ENCODE results near the gene FRMD4A.

The FRMD4A gene

DNA sequence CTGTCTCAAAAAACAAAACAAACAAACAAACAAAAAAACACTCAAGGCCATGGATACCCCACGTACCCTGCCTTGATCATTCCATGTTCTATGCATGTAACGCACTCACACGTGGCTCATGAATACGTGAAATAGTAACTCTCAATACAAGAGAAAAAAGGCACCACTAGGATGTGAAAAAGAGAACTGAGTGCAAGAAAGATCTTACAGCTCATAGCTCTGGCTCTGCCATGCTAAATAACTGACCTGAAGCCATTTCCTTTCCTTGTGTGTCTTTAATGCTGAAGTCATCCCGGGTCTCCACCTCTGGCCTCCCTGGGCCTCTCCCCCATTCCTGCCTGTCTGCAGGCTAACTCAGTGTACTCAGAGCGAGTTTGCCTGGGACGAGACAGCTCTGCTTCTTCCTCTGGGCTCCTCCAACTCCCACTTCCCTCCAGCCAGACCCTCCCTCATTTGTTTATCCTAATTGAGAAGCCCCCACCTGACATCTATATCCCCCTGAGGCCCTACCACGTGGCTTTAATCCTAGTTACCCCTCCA is 626.7 kb downstream of the FRMD4A start:
- DNase-seq (ENCODE audit: low spot score): no peak

DNA sequence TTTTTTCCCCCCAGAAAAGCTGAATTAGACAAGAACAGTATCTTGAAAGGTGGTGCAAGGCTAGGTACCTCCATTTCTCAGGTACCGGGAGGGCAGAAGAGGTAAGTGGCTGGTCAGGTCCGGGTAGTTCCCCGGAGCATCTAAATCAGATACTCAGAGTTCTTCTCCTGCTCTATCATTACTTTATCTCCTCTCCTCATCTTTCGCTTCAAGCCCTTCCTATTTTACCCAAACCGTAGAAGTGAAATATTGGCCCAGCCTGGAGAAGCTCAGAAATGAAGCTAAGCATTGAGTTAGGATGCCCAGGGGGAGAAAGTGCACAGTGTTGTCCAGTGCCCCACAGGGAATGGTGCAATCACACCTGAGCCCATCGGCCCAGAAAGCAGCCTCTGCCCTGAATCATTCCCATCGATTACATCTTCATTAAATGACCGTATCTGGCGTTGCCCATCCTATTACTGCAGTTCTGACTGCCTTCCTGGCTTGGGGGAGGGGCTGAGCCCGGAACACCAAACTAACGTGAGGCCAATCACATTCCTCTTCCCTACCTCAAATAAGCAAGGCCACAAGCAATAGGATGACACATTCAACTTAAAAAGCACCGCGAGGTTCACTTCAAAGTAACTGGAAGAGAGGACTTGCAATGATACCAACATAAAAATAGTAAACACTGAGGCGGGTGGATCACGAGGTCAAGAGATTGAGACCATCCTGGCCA is 627.5 kb downstream of the FRMD4A start:
- no peak for DNase-seq (ENCODE audit: low spot score)

DNA sequence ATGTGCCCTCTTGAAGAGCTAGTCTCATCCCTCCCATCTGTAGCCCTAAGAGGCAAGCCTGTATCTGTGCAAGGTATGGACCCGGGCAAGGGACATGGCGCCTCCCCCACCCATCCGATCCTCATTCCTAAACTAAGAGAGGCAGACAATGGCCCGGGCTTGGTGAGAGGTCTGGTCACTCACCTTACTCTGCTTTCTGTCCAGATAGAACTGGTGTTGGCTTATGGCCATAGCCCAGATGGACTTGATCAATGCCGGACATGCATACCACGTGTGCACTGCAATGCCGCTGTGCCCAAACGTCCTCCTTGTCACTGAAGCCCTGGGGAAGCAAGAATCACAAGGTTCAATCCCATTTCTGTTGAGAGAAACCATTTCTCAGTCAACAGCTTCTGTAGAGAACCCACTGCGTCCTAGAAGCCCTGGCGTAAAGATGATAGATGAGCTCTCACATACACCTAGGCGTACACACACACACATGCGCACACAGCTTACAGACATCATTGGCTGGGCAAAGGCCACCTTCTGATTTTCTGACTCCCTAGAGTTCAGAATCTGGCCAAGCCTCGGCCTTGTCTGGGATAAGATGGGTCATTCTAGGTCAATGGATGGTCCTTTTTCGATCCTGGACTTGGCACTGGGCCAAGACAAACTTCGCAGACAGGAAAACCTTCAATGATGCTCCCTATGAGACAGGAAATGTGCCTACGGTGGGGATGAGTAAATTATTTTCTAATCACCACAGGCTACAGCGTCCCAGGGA is 629.4 kb downstream of the FRMD4A start:
- DNase-seq (ENCODE audit: low spot score): no peak

DNA sequence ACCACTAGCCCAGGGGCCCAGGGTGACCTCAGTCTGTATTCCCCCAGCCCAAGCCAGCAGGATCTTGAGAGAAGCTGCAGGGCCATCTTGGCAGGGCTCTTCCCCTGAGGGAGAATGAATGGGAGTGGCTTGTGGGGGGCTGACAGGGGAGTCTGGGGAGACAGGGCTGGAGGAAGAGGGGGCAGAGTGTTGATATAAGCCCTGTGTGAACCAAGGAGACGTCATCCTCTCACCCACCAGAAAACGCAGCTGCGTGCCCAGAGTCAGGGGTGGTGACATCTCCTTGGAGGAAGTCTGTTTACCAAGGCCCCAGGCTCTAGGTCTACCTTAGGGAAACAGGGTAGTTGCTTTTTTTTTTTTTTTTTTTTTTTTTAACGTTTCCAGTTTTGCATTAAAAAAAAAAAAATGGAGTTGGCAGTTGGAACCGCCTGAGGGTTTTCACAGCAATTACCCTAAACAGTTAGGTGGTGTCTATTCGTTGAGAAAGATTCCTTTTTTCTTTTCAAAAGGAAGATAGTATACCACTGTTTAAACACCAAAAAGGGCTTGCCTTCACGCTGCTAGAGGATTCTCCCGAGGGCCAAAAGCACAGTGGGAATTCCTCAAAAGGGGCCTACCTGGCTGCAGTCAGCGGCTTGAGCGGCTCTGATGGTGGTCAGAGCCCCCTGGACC is 630.1 kb downstream of the FRMD4A start:
- no peak for DNase-seq (ENCODE audit: low spot score)

DNA sequence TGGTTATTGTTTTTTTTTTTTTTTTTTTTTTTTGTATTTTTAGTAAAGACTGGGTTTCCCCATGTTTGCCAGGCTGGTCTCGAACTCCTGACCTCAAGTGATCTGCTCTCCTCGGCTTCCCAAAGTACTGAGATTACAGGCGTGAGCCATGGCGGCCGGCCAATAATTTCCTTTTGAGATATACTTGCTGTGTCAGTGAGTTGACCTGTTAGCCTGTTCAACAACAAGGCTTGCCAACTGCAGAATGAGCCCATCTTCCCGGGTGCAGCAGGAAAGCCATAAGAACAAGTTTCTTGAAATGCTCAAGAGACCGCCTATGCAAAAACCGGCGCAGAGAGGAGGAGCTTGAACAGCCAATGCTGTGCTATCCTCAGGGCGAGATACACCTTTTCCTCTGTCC is 631.5 kb downstream of the FRMD4A start:
- DNase-seq (ENCODE audit: low spot score): no peak

DNA sequence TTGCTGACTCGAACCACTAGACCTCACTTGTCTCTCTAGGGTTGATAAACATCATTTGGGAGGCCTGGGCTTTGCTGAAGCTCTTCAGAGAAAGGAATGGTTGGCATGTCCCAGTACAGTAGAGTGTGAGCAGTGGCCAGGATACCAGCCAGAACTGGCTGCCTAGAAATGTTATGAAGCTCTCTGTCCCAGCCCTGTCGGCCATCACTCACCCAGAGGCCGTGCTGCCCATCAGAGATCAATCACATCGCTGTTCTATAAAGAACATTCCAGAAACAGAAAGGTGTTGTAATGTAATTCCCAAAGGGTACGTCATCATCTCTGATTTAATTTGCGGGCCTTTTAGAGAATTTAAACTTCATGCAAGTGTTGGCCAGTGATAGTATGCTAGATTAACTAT is 632.5 kb downstream of the FRMD4A start:
- no peak for DNase-seq (ENCODE audit: low spot score)

DNA sequence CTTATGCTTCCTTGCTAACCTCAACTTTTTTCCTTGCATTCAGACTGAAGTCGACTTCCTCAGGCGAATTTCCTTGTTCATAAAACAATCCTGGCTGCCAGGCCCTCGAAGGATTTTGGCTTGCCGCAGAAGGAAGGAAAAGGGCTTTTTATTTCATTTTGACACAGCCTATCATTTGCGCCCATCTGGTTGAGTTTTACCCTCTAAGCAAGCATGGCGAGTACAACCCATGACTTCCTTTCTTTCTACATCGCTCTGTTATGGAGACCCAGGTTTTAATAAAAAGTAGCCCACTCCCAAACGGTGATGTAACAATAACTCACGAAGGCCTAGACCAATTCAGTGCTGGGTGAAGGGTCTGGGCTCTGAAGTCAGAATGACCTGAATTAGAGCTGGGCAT is 634.7 kb downstream of the FRMD4A start:
- no peak for DNase-seq (ENCODE audit: low spot score)

DNA sequence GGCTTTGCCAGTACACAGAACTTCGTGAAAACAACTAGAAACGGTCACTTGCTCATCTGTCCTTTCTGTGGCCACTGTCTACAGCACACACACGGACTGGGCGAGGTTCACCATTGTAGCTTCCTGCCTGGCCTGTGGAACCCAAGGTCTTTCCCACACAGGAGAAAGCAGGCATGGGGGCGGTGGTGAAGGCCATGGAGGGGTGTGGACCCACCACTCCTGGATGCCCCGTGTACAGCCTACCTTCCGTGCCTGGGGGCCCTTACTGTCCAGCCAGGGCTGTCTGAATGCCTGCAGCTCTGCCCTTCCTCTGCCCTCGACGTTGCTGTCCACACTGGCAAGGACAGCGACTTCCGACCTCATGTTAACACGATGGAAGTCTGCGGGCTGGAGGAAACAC is 635.1 kb downstream of the FRMD4A start:
- DNase-seq (ENCODE audit: low spot score): no peak

DNA sequence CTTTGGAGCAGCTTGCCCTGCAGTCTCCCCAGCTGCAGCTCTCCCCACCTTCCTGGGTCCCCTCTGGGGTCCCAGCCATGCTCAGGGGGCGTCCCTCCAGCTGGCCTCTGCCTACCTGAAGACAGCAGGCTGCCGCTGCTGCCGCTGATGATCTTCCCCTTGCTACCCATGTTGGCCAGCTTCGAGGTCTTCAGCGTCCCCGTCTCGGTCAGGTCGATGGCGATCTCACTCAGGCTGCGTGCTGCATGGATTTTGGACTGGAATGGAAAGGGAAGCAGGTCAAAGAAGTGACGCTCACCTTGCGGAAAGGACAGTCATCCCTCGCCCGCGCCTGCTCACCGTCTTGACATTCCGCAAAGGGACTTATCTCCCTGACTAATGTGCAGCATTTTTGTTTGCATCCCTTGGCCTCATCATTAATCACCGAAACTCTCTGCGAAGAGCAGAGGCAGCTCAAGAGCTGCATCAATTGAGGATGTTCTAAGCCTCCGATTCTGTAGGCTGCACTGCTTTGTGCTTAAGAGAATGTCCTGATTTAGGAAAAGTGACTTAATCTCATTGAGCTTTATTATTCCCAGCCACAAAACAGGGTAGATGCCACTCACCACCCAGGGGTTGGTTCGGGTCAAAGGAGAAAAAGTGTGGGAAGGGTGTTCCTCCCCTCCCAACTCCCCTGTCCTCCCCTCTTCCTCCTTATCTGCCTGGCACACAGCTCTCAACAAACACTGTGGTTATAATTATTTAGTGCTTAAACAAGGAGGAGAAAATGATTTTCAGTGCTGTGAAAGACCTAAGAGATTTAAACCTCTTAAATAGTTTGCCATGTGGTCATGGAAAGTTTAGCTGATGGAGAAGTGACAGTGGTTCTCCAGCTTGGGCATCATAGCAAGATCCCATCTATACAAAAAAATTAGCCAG is 636.7 kb downstream of the FRMD4A start:
- no peak for DNase-seq (ENCODE audit: low spot score)

DNA sequence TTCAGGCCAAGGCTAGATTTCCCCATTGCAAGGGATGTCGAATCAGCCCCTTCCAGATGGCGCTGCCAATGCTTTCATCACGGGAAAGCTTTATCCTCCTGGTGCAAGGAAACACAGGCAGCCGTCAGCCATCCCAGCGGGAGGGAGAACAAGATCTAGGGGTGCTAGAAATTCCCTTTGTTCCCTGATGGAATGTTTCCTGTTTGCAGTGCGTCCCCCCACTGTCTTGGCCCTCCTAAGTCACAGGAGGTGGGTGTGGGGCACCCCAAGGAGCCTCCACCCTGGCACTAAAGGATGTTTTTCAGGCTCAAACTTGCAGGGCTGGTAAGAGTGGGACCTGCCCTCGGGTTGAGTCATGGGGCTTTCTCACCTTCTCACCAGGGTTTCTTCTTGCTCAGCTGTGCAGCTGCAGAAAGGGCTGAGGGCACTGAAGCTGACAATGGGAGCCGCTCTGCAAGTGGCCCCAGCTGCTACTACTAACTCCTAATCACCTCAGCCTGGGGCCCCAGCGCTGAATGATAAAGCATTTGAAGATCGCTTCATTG is 640.4 kb downstream of the FRMD4A start:
- DNase-seq (ENCODE audit: low spot score): no peak

DNA sequence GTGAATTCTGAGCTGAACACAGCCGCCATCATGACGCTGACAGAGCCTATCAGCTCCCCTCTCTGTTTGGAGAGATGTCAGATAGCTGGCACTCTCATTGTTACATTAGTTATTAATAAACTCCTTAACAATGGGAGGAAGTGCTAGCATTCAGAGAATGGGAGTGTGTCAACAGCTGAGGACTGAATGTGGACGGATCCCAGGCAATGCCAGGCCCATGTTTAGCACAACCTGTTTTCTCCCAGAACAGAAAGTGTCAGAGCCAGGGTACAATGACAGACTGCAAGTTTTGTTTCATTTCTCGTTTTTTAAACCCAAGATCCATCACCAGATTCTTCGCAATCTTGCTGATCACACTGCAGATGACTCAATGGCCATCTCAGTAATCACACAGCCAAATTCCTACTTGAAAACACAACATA is 644.4 kb downstream of the FRMD4A start:
- peak; percentile 46 for DNase-seq (ENCODE audit: low spot score)

DNA sequence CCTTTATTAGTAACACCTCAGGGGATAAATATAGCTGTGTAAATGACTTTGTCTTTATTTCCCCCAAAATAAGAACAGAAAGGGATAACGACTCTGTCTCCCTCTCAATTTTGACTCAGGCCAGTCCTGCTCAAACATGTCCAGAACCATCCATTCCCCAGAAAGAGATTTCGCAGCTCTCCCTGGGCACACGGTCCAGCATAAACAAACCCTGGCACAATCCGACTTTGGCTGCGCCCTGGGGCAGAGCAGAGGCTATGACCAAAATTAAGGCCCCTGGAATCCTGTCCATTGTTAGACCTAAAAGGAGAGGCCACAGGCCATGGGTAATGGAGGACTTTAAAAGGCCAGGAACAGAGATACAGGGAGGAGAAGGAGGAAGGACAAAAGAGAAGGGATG is 644.8 kb downstream of the FRMD4A start:
- DNase-seq (ENCODE audit: low spot score): no peak

DNA sequence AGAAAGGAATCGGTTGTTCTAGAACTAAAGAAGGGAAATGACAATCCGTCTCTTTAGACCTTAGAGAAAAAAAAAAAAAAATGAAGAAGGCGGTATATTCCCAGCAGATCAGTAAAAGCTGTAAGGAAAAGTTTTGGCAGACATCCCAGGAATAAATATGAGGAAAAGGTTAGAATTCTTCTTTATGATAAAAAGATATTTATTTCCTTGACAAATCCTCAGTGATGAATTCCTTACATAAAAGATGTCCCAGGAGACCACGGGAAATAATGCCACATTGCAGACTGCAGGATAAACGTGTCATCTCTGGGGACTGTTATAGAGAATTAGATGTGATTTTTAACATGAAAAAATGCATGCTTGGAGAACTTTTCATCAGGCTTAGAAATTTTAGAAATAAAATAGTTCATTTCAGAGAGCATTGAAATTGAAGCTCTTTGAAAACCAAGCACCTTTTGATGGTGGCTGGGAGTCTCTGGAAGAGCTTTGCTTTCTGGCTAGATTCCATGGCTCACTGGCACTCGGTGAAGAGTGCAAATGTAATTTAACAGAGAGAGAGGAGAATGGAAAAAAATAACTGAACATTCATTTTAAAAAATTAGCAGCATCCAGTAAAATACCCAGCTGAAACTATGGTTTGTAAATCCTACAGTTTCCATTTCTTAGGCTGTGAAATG is 645.8 kb downstream of the FRMD4A start:
- no peak for DNase-seq (ENCODE audit: low spot score)

DNA sequence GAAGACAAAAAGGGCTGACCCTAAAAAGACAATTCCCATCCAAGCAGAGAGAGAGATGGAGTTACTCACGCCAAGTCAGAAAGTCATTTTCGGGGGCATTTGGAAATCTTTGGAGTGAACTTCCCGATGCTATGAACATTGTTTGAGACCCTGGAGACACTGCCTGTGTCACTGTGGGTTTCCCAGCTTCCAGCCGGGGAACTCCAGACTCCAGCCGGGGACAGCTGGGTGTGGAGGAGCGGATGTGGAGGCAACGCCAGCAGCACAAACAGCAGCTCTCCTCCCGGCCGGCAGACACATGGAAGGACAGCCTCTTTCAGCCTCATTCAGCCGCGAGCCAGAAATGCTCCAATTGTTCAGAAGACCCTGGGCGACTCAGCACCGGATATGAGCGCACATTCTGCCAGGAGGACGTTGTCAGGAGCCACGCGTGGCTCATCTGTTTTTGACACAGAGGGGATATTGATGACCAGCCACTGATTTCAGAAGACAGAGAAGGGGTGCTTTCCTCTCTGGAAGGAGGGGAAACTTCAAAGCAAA is 646.4 kb downstream of the FRMD4A start:
- DNase-seq (ENCODE audit: low spot score): peak; percentile 68

DNA sequence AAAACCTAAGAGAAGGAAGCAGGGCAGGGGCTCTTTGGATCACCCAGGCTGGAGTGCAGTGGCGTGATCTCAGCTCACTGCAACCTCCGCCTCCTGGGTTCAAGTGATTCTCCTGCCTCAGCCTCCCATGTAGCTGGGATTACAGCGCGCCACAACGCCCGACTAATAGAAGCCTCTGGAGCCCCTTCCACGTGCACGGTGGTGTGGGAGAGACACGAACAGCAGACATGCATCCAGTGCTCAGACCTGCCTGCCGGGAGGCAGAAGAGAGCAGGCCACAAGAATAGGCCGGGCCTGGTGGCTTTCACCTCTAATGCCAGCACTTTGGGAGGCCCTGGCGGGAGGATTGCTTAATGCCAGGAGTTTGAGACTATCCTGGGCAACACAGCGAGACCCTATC is 647.7 kb downstream of the FRMD4A start:
- DNase-seq (ENCODE audit: low spot score): no peak

DNA sequence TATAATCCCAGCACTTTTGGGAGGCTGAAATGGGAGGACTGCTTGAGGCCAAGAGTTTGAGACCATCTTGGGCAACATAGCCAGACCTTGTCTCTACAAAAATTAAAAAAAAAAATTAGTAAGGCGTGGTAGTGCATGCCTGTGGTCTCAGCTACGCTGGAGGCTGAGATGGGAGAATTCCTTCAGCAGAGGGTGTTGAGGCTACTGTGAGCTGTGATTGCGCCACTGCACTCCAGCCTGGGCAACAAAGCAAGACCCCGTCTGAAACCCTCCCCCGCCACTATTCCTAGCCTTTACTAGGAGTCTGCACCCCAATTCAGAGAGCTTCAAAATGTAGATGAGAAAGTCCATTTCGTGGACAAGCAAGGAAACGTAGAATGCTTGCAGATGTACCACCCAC is 648.8 kb downstream of the FRMD4A start:
- DNase-seq (ENCODE audit: low spot score): no peak

DNA sequence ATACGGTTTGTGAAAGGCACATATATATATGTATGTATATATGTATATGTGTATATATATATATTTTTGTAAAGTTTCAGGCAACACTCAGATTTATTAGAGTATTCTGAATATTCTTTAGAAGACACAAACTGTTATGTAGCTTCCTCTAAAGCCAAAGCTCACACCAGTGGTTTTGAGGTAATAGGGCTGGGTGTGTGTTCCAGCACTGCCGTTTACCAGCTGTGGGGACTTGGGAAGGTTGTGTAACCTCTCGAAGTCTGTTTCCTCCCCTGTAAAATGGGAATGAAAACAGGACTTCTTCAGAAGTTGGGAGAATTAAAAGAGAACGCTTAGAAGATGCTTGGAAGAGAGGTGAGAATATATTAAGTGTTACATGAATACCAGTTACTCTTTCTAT is 649.2 kb downstream of the FRMD4A start:
- DNase-seq (ENCODE audit: low spot score): no peak

DNA sequence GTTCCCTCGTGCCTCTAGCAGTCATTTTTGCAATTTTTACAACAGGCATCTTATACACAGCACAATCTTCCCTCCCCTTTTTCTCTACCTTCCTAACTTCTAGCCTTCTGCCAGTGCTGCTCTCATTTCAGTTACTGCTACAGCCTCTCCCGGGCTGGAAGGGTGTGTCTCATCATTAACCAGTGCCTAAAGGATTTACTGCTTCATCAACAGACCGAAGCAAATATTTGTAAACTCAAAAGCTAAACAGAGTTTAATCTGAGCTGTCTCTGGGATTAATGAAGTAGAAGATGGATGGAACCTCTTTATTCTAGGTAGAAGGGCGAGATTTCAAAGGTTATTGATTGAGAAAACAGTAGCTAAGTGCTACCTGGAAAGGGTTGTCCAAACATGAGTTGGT is 649.6 kb downstream of the FRMD4A start:
- DNase-seq (ENCODE audit: low spot score): no peak

DNA sequence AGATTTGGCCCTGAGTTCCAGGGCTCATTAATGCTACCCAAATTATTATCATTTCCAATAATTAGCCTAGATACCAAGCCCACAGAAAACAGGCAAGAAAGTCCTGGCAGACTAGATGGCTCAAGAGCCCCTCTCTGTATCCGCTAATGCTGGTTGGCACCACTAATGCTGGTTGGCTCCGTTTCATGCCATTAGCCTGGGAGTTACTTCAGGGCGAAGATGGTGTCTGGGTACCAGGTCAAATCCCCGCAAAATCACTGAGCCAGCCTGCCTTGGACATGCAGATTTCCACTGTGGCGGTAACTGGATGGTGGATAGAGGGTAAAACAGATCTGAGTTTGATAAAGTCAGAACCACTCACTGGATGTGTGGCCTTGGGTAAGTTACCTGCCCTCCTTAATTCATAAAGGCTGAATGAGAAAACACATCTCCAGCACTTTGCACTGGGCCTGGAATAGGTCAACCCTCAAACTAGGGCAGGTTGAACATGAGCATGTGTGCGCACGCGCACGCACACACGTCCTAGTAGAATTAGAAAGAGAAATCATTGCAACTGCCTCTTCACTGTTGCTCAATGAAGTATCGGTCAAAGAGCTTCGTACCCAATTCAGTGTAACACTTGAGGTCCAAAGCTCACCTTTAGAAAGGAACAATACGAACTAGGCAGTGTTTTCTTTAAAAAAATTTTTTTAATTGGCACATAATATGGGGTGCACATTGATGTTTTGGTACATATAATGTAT is 652.5 kb downstream of the FRMD4A start:
- DNase-seq (ENCODE audit: low spot score): no peak

Data from pons (tissue), 1 donor.